Iris pigment epithelial cell (primary cell): ENCODE results near the gene ZNF420.
"Not testable (repeated sequence)": the region's sequence is repeated elsewhere in the genome, so short reads cannot be mapped to it uniquely, and the experiment has no call there.

ENCODE experiments used
- DNase-seq: peaks from one replicate; pipeline ENCODE4 v3.0.0-alpha.2; 2011; ENCODE audit warnings: low read depth

Gene ZNF420

GRCh38 chr19:37077934-37078716 lies at the start of gene ZNF420:
Gene ZNF420, plus strand, starts transcription at chr19:37078433. Its CDS starts 10,686 bp downstream, at chr19:37089119.
- DNase-seq, result peak; percentile 96

- DNase-seq, result no peak
Measured at GRCh38 chr19:37045140-37045539, 33.1 kb upstream of the ZNF420 start.

GRCh38 chr19:37055330-37055729 lies 22.9 kb upstream of the ZNF420 start:
- DNase-seq, result no peak

GRCh38 chr19:37056776-37057175 lies 21.5 kb upstream of the ZNF420 start:
- no peak for DNase-seq

GRCh38 chr19:37059142-37059541 lies 19.1 kb upstream of the ZNF420 start:
- DNase-seq, result no peak

GRCh38 chr19:37064886-37065285 lies 13.3 kb upstream of the ZNF420 start:
- DNase-seq, result peak; percentile 21

- DNase-seq, result no peak
Measured at GRCh38 chr19:37074111-37074510, 4.1 kb upstream of the ZNF420 start.

GRCh38 chr19:37074819-37075362 lies 3.3 kb upstream of the ZNF420 start:
- no peak for DNase-seq

- not testable (repeated sequence) for DNase-seq
Measured at GRCh38 chr19:37076524-37076923, 1.7 kb upstream of the ZNF420 start.

- DNase-seq, result no peak
Measured at GRCh38 chr19:37077501-37077933, 716 bp upstream of the ZNF420 start.

- DNase-seq, result no peak
Measured at GRCh38 chr19:37078717-37079032, 442 bp downstream of the ZNF420 start.

- no peak for DNase-seq
Measured at GRCh38 chr19:37079238-37079637, 1.0 kb downstream of the ZNF420 start.

- DNase-seq, result no peak
Measured at GRCh38 chr19:37082307-37082706, 4.1 kb downstream of the ZNF420 start.

- no peak for DNase-seq
Measured at GRCh38 chr19:37087110-37087509, 8.9 kb downstream of the ZNF420 start.

- DNase-seq, result no peak
Measured at GRCh38 chr19:37095859-37096258, 17.6 kb downstream of the ZNF420 start.

GRCh38 chr19:37098570-37098969 lies 20.3 kb downstream of the ZNF420 start:
- DNase-seq, result peak; percentile 16

- DNase-seq, result not testable (repeated sequence)
Measured at GRCh38 chr19:37104135-37104534, 25.9 kb downstream of the ZNF420 start.

GRCh38 chr19:37111753-37112152 lies 33.5 kb downstream of the ZNF420 start:
- DNase-seq, result peak; percentile 11

- no peak for DNase-seq
Measured at GRCh38 chr19:37114001-37114400, 35.8 kb downstream of the ZNF420 start.

- not testable (repeated sequence) for DNase-seq
Measured at GRCh38 chr19:37122093-37122492, 43.9 kb downstream of the ZNF420 start.

- no peak for DNase-seq
Measured at GRCh38 chr19:37127999-37128820, 50.0 kb downstream of the ZNF420 start.

- no peak for DNase-seq
Measured at GRCh38 chr19:37128821-37129177, 50.6 kb downstream of the ZNF420 start.

GRCh38 chr19:37136111-37136510 lies 57.9 kb downstream of the ZNF420 start:
- no peak for DNase-seq
